ENCODE data around the gene FAM219A.

DNA sequence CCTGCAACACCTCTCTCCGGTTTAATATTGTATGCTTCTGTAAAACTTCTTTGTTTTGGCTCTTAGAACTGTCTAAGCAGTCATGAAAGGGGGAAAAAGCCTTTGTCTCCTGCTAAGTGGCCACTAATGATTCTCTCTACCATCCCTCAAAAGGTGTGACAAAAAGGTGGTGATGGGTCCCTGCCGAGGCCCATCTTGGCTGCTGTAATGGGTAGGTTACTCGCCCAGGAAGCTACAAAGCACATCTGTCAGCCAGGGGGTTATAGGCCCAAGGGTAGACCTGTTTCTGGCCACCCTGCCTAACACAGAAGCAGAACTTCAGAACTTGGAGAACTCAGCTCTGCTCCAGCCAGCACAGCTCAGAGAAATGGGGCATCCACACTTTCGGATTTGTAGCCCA, 1.6 kb downstream of the FAM219A start:
- TF ChIP-seq, protein P1, sequence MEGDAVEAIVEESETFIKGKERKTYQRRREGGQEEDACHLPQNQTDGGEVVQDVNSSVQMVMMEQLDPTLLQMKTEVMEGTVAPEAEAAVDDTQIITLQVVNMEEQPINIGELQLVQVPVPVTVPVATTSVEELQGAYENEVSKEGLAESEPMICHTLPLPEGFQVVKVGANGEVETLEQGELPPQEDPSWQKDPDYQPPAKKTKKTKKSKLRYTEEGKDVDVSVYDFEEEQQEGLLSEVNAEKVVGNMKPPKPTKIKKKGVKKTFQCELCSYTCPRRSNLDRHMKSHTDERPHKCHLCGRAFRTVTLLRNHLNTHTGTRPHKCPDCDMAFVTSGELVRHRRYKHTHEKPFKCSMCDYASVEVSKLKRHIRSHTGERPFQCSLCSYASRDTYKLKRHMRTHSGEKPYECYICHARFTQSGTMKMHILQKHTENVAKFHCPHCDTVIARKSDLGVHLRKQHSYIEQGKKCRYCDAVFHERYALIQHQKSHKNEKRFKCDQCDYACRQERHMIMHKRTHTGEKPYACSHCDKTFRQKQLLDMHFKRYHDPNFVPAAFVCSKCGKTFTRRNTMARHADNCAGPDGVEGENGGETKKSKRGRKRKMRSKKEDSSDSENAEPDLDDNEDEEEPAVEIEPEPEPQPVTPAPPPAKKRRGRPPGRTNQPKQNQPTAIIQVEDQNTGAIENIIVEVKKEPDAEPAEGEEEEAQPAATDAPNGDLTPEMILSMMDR (IDR thresholded peaks at IDR 0.05), result no peak
- TF ChIP-seq POLR2A (IDR thresholded peaks at IDR 0.05), result no peak

Data from uterus (tissue), 2 donors.